ENCODE results near the gene JAG2. TPM values are rescaled to one million over a fixed set of nuclear protein-coding genes. Genes with fewer than 3 reads are reported as not detected.

Gene JAG2
- total RNA-seq, 4 donors from 2014 or later, result 20.7 to 29.4 (median 23.3) TPM

DNA sequence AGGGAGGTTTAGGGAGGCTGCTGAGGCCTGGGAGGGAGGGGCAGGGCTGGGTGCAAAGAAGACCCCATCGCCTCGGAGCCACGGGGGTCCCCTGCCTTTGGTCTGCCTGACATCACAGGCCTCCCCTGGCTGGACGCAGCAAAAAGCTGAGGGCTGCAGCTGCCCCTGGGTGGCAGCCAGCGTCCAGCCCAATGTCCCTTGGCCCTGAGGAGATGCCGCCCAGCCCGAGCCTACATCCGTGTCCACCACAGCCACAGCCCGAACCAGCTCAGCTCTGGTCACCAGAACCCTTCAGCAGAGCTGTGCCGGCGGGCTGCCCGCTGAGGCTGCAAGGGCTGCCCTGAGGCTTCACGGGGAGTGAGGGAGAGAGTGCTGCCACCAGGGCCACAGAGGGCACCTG is 10.6 kb upstream of the JAG2 start:
- 94 to 100% methylated on average over 1 to 3 of the region's 13 CpGs for WGBS, 2 donors
- intact Hi-C loops (cut with DNase I), result no loop called here
- H3K9me3 ChIP-seq, result no peaks in the 10 kb centered on the region
- DNase-seq, result no peak
- H3K4me1 ChIP-seq, result peaks cover 37 to 68% (median 46%) of the 10 kb centered on the region in 3 donors
- no peak overlapping the region for H3K27ac ChIP-seq
- H3K27me3 ChIP-seq, result peaks cover 0 to 50% (median 0%) of the 10 kb centered on the region in 4 donors
- no peaks in the 10 kb centered on the region for H3K36me3 ChIP-seq
- TF ChIP-seq POLR2A (IDR thresholded peaks at IDR 0.05), result no peak
- TF ChIP-seq, protein P1, sequence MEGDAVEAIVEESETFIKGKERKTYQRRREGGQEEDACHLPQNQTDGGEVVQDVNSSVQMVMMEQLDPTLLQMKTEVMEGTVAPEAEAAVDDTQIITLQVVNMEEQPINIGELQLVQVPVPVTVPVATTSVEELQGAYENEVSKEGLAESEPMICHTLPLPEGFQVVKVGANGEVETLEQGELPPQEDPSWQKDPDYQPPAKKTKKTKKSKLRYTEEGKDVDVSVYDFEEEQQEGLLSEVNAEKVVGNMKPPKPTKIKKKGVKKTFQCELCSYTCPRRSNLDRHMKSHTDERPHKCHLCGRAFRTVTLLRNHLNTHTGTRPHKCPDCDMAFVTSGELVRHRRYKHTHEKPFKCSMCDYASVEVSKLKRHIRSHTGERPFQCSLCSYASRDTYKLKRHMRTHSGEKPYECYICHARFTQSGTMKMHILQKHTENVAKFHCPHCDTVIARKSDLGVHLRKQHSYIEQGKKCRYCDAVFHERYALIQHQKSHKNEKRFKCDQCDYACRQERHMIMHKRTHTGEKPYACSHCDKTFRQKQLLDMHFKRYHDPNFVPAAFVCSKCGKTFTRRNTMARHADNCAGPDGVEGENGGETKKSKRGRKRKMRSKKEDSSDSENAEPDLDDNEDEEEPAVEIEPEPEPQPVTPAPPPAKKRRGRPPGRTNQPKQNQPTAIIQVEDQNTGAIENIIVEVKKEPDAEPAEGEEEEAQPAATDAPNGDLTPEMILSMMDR (IDR thresholded peaks at IDR 0.05), result no peak
- H3K4me3 ChIP-seq, result no peak overlapping the region

DNA sequence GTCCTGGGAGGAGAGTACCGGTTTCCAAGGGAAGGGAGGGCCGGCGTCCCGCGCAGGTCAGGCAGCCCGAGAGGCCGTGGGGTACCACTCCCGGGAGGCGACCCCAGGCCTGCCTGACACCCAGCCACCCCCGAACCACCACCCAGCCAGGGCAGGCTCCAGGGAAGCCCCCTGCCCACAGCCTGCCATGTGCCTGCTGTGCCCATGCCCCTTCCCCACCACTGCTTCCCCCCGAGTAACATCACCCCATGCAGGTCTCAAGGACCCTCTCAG is 10.2 kb upstream of the JAG2 start:
- H3K36me3 ChIP-seq, result no peaks in the 10 kb centered on the region
- no peak overlapping the region for H3K27ac ChIP-seq
- peaks cover 0 to 53% (median 0%) of the 10 kb centered on the region in 4 donors for H3K27me3 ChIP-seq
- H3K9me3 ChIP-seq, result no peaks in the 10 kb centered on the region
- TF ChIP-seq, protein P1 (IDR thresholded peaks at IDR 0.05), result no peak
- TF ChIP-seq POLR2A (IDR thresholded peaks at IDR 0.05), result no peak
- H3K4me3 ChIP-seq, result no peak overlapping the region
- peaks cover 38 to 72% (median 49%) of the 10 kb centered on the region in 3 donors for H3K4me1 ChIP-seq
- intact Hi-C loops (cut with DNase I), result no loop called here
- WGBS, 2 donors, result 90 to 94% methylated on average over 3 to 5 of the region's 11 CpGs
- DNase-seq, result no peak

- DNase-seq, result no peak
- TF ChIP-seq POLR2A (IDR thresholded peaks at IDR 0.05), result no peak
- TF ChIP-seq, protein P1 (IDR thresholded peaks at IDR 0.05), result no peak
- H3K27me3 ChIP-seq, result peaks cover 0 to 54% (median 0%) of the 10 kb centered on the region in 4 donors
- intact Hi-C loops (cut with DNase I), result no loop called here
- no peak overlapping the region for H3K27ac ChIP-seq
- H3K36me3 ChIP-seq, result no peaks in the 10 kb centered on the region
- no peaks in the 10 kb centered on the region for H3K9me3 ChIP-seq
- no peak overlapping the region for H3K4me3 ChIP-seq
- peaks cover 38 to 74% (median 49%) of the 10 kb centered on the region in 3 donors for H3K4me1 ChIP-seq
- 90 to 93% methylated on average over 8 to 13 of the region's 19 CpGs for WGBS, 2 donors
Observed at GRCh38 chr14:105178069-105178867, 9.7 kb upstream of the JAG2 start.

DNA sequence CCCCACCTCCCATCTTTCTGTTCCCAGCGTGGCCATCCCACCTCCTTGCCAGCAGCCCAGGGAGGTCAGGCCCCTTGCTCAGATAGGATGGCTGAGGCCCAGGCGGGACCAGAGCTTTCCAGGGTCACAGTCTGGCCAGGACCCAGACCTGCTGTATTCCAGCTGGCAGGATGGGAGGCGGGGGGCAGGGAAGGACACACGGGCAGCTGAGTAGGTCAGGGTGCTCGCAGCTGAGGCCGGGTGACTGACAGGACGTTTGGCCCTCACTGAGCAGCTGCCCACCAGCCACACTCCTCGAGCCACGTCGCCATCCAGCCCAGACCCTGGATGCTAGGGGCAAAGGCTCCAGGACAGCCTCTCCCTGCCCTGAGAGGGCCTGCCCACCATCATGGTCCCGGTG is 8.5 kb upstream of the JAG2 start:
- TF ChIP-seq POLR2A (IDR thresholded peaks at IDR 0.05), result no peak
- TF ChIP-seq, protein P1 (IDR thresholded peaks at IDR 0.05), result no peak
- H3K27ac ChIP-seq, result no peak overlapping the region
- H3K27me3 ChIP-seq, result peaks cover 0 to 54% (median 0%) of the 10 kb centered on the region in 4 donors
- intact Hi-C loops (cut with DNase I), result no loop called here
- no peaks in the 10 kb centered on the region for H3K9me3 ChIP-seq
- 81% methylated on average over 6 of the region's 11 CpGs; no CpG with 5 or more reads in 1 of the 2 donors for WGBS, 2 donors
- no peak overlapping the region for H3K4me3 ChIP-seq
- DNase-seq, result no peak
- H3K4me1 ChIP-seq, result peaks cover 34 to 63% (median 41%) of the 10 kb centered on the region in 3 donors
- no peaks in the 10 kb centered on the region for H3K36me3 ChIP-seq

GRCh38 chr14:105176513-105176912 is 7.9 kb upstream of the JAG2 start:
- Histone ChIP-seq H3K9me3 (no peaks in the 10 kb centered on the region), H3K27me3 (peaks cover 0 to 54% (median 0%) of the 10 kb centered on the region in 4 donors), H3K27ac (no peak overlapping the region), H3K36me3 (no peaks in the 10 kb centered on the region), H3K4me1 (peaks cover 29 to 59% (median 36%) of the 10 kb centered on the region in 3 donors), H3K4me3 (no peak overlapping the region)
- intact Hi-C loops (cut with DNase I), result no loop called here
- TF ChIP-seq, protein P1 (IDR thresholded peaks at IDR 0.05), result no peak
- TF ChIP-seq POLR2A (IDR thresholded peaks at IDR 0.05), result no peak
- 76% methylated on average over 5 of the region's 15 CpGs; no CpG with 5 or more reads in 1 of the 2 donors for WGBS, 2 donors
- no peak for DNase-seq

Measured in esophagus squamous epithelium (tissue), 5 donors.